ENCODE measurements around the gene ERBB4.

Gene ERBB4

DNA sequence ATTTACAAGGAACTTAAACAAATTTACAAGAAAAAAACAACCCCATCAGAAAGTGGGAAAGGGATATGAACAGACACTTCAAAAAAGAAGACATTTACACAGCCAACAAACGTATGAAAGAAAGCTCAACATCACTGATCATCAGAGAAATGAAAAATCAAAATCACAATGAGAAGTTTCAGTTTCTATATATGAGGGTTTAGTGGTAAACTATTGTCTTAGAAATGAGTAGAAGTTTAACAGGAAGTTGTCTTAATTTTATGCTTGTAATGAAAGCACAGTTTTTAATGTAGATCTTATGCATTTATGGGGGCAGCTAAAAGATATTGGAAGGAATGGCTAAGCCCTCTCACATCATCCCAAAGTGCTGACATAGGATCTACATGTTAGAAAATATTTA lies 325.4 kb downstream of the ERBB4 start:
- H4K20me1 ChIP-seq (ENCODE audit: control insufficient read depth, insufficient read depth, low read depth, low read length), result no peaks in the 10 kb centered on the region
- TF ChIP-seq, protein P1, sequence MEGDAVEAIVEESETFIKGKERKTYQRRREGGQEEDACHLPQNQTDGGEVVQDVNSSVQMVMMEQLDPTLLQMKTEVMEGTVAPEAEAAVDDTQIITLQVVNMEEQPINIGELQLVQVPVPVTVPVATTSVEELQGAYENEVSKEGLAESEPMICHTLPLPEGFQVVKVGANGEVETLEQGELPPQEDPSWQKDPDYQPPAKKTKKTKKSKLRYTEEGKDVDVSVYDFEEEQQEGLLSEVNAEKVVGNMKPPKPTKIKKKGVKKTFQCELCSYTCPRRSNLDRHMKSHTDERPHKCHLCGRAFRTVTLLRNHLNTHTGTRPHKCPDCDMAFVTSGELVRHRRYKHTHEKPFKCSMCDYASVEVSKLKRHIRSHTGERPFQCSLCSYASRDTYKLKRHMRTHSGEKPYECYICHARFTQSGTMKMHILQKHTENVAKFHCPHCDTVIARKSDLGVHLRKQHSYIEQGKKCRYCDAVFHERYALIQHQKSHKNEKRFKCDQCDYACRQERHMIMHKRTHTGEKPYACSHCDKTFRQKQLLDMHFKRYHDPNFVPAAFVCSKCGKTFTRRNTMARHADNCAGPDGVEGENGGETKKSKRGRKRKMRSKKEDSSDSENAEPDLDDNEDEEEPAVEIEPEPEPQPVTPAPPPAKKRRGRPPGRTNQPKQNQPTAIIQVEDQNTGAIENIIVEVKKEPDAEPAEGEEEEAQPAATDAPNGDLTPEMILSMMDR (IDR thresholded peaks at IDR 0.05; ENCODE audit: low read depth, low read length, poor library complexity, severe bottlenecking), result no peak
- TF ChIP-seq EZH2phosphoT487 (IDR thresholded peaks at IDR 0.05; ENCODE audit: borderline replicate concordance, low read length), result no peak
- H3K4me2 ChIP-seq (ENCODE audit: low read length), result no peak overlapping the region
- no peak overlapping the region for H3K4me3 ChIP-seq (ENCODE audit: low read length)
- H3K79me2 ChIP-seq (ENCODE audit: control insufficient read depth, low read length), result no peaks in the 10 kb centered on the region
- H3K9me2 ChIP-seq (replicated peaks; ENCODE audit: control insufficient read depth, low read length), result no peaks in the 10 kb centered on the region
- no peak overlapping the region for H3K27ac ChIP-seq (ENCODE audit: low read depth, low read length)
- H3K27me3 ChIP-seq (ENCODE audit: control insufficient read depth, low read length), result no peaks in the 10 kb centered on the region
- no peaks in the 10 kb centered on the region for H3K9me3 ChIP-seq (ENCODE audit: control insufficient read depth, insufficient read depth, low read length)
- H3F3A ChIP-seq (ENCODE audit: control insufficient read depth, insufficient read depth), result no peaks in the 10 kb centered on the region
- no peaks in the 10 kb centered on the region for H3K36me3 ChIP-seq (ENCODE audit: control insufficient read depth, low read length)
- H3K4me1 ChIP-seq (ENCODE audit: control insufficient read depth, low read length), result no peaks in the 10 kb centered on the region

DNA sequence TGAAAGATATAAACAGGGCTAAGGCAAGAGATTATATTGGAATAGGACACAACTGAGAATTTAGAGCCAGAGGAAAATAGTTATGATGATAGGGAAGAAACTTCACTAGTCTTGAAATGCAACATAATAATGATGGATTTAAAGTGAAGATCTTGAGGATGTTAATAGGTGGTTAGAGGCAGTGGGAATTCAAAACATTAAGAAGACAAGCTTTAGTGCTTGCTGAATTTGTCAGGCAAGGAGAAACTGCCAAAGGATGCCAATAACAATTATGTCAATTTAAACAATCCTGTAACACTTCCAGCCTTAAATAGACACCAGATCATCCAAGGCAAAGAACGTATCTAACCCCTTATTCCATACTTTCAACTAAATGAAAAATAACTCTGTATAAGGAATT lies 330.1 kb downstream of the ERBB4 start:
- Histone ChIP-seq H3K4me3 (ENCODE audit: low read length) (no peak overlapping the region), H3K4me1 (ENCODE audit: control insufficient read depth, low read length) (no peaks in the 10 kb centered on the region), H3K4me2 (ENCODE audit: low read length) (no peak overlapping the region), H3K79me2 (ENCODE audit: control insufficient read depth, low read length) (no peaks in the 10 kb centered on the region), H3K36me3 (ENCODE audit: control insufficient read depth, low read length) (no peaks in the 10 kb centered on the region), H3K27me3 (ENCODE audit: control insufficient read depth, low read length) (no peaks in the 10 kb centered on the region), H3F3A (ENCODE audit: control insufficient read depth, insufficient read depth) (no peaks in the 10 kb centered on the region), H3K27ac (ENCODE audit: low read depth, low read length) (no peak overlapping the region), H4K20me1 (ENCODE audit: control insufficient read depth, insufficient read depth, low read depth, low read length) (no peaks in the 10 kb centered on the region), H3K9me3 (ENCODE audit: control insufficient read depth, insufficient read depth, low read length) (no peaks in the 10 kb centered on the region), H3K9me2 (replicated peaks; ENCODE audit: control insufficient read depth, low read length) (no peaks in the 10 kb centered on the region)
- no peak for TF ChIP-seq EZH2phosphoT487 (IDR thresholded peaks at IDR 0.05; ENCODE audit: borderline replicate concordance, low read length)
- TF ChIP-seq, protein P1 (IDR thresholded peaks at IDR 0.05; ENCODE audit: low read depth, low read length, poor library complexity, severe bottlenecking), result no peak

DNA sequence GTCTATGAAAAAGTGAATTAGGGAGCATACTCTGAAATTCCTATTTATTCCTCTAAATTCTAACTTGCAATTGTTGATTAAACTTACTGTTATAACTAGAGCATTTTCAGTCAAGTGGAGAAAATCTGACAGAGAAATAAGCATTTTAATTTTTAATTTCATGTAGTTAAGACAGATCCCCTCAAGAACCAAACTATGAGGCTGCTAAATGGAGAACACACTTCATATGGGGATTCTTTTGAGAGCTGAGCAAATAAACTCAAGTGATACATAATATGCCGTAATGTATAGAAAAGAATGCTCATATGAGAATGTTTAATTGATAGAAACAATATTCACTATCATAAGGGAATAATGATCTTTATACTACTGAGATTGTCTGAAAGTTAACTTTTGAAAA lies 340.8 kb downstream of the ERBB4 start:
- no peak overlapping the region for H3K27ac ChIP-seq (ENCODE audit: low read depth, low read length)
- H3K4me3 ChIP-seq (ENCODE audit: low read length), result no peak overlapping the region
- no peaks in the 10 kb centered on the region for H3F3A ChIP-seq (ENCODE audit: control insufficient read depth, insufficient read depth)
- H3K79me2 ChIP-seq (ENCODE audit: control insufficient read depth, low read length), result no peaks in the 10 kb centered on the region
- H3K36me3 ChIP-seq (ENCODE audit: control insufficient read depth, low read length), result no peaks in the 10 kb centered on the region
- H3K27me3 ChIP-seq (ENCODE audit: control insufficient read depth, low read length), result no peaks in the 10 kb centered on the region
- no peaks in the 10 kb centered on the region for H3K9me2 ChIP-seq (replicated peaks; ENCODE audit: control insufficient read depth, low read length)
- TF ChIP-seq, protein P1 (IDR thresholded peaks at IDR 0.05; ENCODE audit: low read depth, low read length, poor library complexity, severe bottlenecking), result no peak
- no peak for TF ChIP-seq EZH2phosphoT487 (IDR thresholded peaks at IDR 0.05; ENCODE audit: borderline replicate concordance, low read length)
- H4K20me1 ChIP-seq (ENCODE audit: control insufficient read depth, insufficient read depth, low read depth, low read length), result no peaks in the 10 kb centered on the region
- H3K4me2 ChIP-seq (ENCODE audit: low read length), result no peak overlapping the region
- no peaks in the 10 kb centered on the region for H3K4me1 ChIP-seq (ENCODE audit: control insufficient read depth, low read length)
- no peaks in the 10 kb centered on the region for H3K9me3 ChIP-seq (ENCODE audit: control insufficient read depth, insufficient read depth, low read length)

DNA sequence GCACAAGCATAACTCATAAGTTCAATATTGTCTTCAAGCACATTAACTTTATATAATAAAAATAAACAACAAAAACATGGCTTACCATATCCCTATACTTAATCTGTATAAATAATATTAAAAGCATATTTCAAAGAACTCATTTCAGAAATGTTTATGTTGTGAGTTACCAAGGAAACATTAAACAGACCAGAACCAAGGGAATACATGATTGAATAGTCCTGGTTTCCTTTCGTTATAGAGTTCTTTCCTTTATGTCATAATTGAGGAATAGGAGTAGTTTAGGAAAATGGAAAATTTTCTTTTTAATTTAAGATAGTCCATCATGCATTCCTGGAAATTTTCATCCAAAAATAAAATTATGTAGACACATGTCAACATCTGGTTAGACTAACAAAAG lies 343.0 kb downstream of the ERBB4 start:
- Histone ChIP-seq H3K9me2 (replicated peaks; ENCODE audit: control insufficient read depth, low read length) (no peaks in the 10 kb centered on the region), H3K79me2 (ENCODE audit: control insufficient read depth, low read length) (no peaks in the 10 kb centered on the region), H3K27ac (ENCODE audit: low read depth, low read length) (no peak overlapping the region), H3F3A (ENCODE audit: control insufficient read depth, insufficient read depth) (no peaks in the 10 kb centered on the region), H3K9me3 (ENCODE audit: control insufficient read depth, insufficient read depth, low read length) (no peaks in the 10 kb centered on the region), H3K36me3 (ENCODE audit: control insufficient read depth, low read length) (no peaks in the 10 kb centered on the region), H4K20me1 (ENCODE audit: control insufficient read depth, insufficient read depth, low read depth, low read length) (no peaks in the 10 kb centered on the region), H3K27me3 (ENCODE audit: control insufficient read depth, low read length) (no peaks in the 10 kb centered on the region), H3K4me2 (ENCODE audit: low read length) (no peak overlapping the region), H3K4me3 (ENCODE audit: low read length) (no peak overlapping the region), H3K4me1 (ENCODE audit: control insufficient read depth, low read length) (no peaks in the 10 kb centered on the region)
- no peak for TF ChIP-seq EZH2phosphoT487 (IDR thresholded peaks at IDR 0.05; ENCODE audit: borderline replicate concordance, low read length)
- TF ChIP-seq, protein P1 (IDR thresholded peaks at IDR 0.05; ENCODE audit: low read depth, low read length, poor library complexity, severe bottlenecking), result no peak

All from DOHH2 (cell line).